Stimulated activated CD4-positive, alpha-beta T cell treated with anti-CD3 and anti-CD28 coated beads, Interleukin-4, amount 100 ng/mL, for 24 hours (primary cell): Measurements from ENCODE around the gene UBE2L3.

Experiments used
- DNase-seq: peaks from one replicate; pipeline ENCODE4 v3.0.0-alpha.2; 2020

UBE2L3 gene

DNA sequence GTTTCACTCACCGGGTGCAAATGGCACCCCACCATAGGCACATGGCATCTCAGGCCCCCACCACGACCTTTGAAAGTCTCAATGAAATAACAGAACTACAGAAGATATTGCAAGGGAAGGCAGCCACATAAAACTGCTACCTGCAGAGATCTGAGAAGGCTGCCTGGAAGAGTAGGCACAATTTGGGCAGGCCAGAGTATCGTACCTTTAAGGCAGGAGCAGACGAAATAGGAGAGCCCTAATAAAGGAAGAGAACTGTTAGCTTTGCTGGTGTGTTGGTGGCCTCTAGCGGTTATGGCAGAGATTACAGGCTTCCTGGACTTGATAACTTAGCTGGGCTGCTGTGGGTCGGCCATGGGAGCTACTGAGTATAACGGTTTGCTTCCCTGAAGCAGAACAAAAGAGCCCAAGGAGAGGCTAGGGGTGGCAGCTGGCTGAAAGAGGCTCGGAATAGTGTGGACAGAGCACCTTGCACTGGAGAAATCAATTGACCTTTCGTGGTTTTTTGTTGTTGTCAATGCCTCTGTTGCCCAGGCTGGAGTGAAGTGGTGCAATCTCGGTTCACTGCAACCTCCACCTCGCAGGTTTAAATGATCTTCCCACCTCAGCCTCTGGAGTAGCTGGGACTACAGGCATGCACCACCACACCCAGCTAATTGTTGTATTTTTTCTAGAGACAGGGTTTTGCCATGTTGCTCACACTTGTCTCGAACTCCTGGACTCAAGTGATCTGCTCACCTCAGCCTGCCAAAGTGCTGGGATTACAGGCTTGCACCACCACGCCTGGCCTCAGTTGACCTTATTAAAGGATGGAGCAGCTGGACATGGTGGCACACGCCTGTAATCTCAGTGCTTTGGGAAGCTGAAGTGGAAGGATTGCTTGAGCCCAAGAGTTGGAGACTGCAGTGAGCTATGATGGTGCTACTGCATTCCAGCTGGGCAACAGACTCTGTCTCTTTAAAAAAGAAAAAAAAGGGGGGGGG, 79.4 kb downstream of the UBE2L3 start:
- DNase-seq = peak; percentile 82

GRCh38 chr22:21650280-21650679, 82.8 kb downstream of the UBE2L3 start:
- DNase-seq = no peak

DNA sequence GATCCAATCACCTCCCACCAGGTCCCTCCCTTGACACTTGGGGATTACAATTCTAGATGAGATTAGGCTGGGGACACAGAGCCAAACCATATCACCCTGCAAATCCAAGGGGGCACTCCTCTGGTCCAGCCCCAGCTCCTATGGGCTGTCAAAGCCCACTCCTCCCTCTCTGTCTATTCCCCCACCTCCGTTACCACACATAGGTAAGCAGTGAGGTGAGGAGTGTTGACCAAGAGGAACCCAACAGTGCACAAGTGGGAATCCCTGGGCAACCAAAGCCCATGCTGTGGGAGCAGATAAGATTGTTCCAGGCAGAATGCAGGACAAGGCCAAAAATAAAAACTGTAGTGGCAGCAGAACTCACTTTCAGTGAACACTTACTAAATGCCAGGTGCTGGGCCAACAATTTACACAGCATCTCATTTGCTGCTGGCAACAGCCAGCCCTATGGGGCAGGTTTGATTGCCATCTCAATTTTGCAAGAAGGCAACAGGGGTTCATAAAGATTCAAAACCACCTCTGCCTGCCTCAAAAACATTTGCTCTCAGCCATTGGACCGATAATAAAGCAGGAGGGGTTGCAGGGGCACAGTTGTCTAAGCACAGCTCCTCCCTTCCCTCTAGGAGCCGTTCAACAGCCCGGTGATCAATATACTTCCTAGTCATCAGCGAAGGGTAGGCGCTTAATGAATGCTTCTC, 83.5 kb downstream of the UBE2L3 start:
- no peak for DNase-seq

- no peak for DNase-seq
Observed at GRCh38 chr22:21651521-21652009, 84.1 kb downstream of the UBE2L3 start.

GRCh38 chr22:21652010-21652546, 84.6 kb downstream of the UBE2L3 start:
- peak; percentile 87 for DNase-seq

GRCh38 chr22:21652547-21653545, 85.3 kb downstream of the UBE2L3 start:
- DNase-seq = no peak

GRCh38 chr22:21657020-21657359, 89.5 kb downstream of the UBE2L3 start:
- no peak for DNase-seq

- peak; percentile 80 for DNase-seq
Observed at GRCh38 chr22:21657360-21658032, 90.0 kb downstream of the UBE2L3 start.

GRCh38 chr22:21659864-21660525, 92.5 kb downstream of the UBE2L3 start:
- DNase-seq = no peak

DNA sequence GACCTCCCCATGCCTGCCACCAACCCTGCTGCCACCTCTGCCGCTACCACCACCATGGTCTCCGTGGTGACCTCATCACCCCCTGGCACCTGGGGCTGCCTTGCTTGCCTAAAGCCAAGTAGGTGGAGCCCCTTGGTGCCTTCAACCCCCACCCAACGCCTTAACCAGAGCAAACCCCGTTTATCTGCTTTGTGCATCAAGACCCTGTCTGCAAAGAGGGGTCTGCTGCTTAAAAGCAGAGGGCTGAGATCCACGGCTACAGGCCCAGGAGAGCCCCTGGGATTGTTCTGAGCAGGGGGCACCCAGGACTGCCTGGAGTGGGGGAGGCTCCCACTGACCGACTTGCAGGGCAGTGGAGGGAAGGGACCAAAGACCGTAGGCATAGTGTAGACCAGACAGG, 93.4 kb downstream of the UBE2L3 start:
- DNase-seq = no peak

- no peak for DNase-seq
Observed at GRCh38 chr22:21661991-21662390, 94.5 kb downstream of the UBE2L3 start.

GRCh38 chr22:21663738-21664137, 96.2 kb downstream of the UBE2L3 start:
- DNase-seq = no peak

- no peak for DNase-seq
Observed at GRCh38 chr22:21665047-21665851, 97.7 kb downstream of the UBE2L3 start.

DNA sequence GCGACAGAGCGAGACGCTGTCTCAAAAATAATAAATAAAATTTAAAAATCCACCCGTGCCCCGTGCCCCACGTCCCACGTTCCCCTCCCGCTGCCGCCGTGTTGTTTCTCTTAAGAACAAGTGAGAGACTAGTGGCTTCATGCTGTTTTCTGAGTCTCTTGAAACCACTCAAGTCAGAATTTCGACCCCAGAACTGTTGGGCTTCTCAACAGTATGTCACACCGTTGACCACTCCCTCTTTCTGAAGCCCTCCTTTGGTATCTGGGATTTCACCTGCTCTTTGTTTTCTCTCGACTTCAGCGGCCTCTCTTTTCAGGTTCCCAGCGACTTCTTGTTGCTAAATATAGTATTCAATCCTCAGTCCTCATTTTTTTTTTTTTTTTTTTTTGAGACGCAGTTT, 99.3 kb downstream of the UBE2L3 start:
- no peak for DNase-seq

GRCh38 chr22:21669026-21669425, 101.5 kb downstream of the UBE2L3 start:
- DNase-seq = no peak

DNA sequence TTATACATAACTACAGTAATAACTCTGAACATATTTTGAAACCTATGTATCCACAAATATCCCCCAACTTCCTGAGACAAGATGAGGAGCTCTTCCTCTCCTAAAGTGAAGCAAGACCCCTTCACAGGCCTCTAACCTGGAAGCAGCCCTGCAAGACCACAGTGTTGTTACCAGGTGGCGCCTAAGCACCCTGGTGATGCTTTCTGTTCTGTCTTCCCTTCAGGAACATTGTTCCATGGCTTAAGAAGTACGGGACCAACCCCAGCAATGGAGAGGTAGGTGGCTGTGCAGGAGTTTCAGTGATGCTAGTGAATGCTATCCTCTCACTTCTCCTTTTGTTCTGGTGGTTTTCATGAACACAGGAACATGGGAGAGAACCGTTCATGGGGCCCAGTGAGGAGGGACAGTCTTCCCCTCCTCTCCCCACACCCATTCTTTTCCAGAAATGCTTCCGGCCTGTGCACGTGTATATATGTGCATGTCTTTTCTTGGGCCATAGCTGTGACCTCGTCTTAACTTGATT, 104.7 kb downstream of the UBE2L3 start:
- DNase-seq = no peak
